ENCODE data around the gene FILIP1L.

GRCh38 chr3:99879275-99879674 is 235.0 kb downstream of the FILIP1L start:
- TF ChIP-seq CTCF (conservative IDR thresholded peaks at IDR 0.05; ENCODE audit: low read depth, low read length) (no peak), EZH2 (IDR thresholded peaks at IDR 0.05; ENCODE audit: borderline replicate concordance, low read depth, low read length, poor library complexity, severe bottlenecking) (no peak)
